HCT116 (cell line): ENCODE results near the gene SLC66A3. TPM values are rescaled to one million over a fixed set of nuclear protein-coding genes. Genes with fewer than 3 reads are reported as not detected.

Experiments used
- ATAC-seq: fragments of 200-7000 bp; cut with Tn5 transposase; 2 replicates; pipeline ENCODE4 v1.9.1; 2020; ENCODE audit warnings: mild to moderate bottlenecking, moderate library complexity
- BruUV-seq: library from RNA; stranded (reverse); fragments of 400-500 nt; replicated peaks from 2 replicates; lab custom pipeline; 2021; lab: Mats Ljungman, UMichigan
- CTCF ChIA-PET: fragments of 300-600 bp; sonication (Branson Sonifier 250); formaldehyde crosslinking; loops from one replicate; lab custom pipeline; 2021; ENCODE audit warnings: antibody characterized with exemption; lab: Charles Lee
- POLR2A ChIA-PET: fragments of 300-600, 350-600 bp; sonication (Branson Sonifier 250); formaldehyde crosslinking; loops from one replicate; lab custom pipeline; 2021; ENCODE audit warnings: antibody characterized with exemption; lab: Charles Lee
- RAD21 ChIA-PET, 2 experiments: fragments of 300-600 bp; sonication (Branson Sonifier 250); formaldehyde crosslinking; loops; one replicate each; lab custom pipeline; 2023; ENCODE audit warnings: low total read pairs in 2 of 2; ENCODE audit not compliant: uncharacterized antibody in 2 of 2, unreplicated experiment in 2 of 2, low non-redundant PET in 1 of 2; lab: Charles Lee
- DNase-seq: peaks from one replicate; pipeline ENCODE4 v3.0.0-alpha.2; 2010; ENCODE audit warnings: low read depth, low spot score
- H2AFZ ChIP-seq: fragments of 200-600 bp; shearing (Covaris generic), sonication (generic); 2 replicates; pipeline ENCODE4 v1.6.1; 2017; ENCODE audit warnings: low read depth, mixed run types, mixed read lengths, antibody characterized with exemption, low read length; ENCODE audit not compliant: poor library complexity, severe bottlenecking
- H3K27ac ChIP-seq: 2 replicates; pipeline ENCODE4 v1.5.1; 2012; ENCODE audit warnings: low read depth, low read length
- H3K27me3 ChIP-seq: fragments of 200-600 bp; sonication (generic); 2 replicates; pipeline ENCODE4 v1.6.1; 2016; ENCODE audit warnings: mixed run types, low read length, mixed read lengths; ENCODE audit not compliant: insufficient read depth
- H3K36me3 ChIP-seq, 2 experiments: fragments of 200-500 bp in 1 of 2; fragments of 200-600 bp in 1 of 2; sonication (Bioruptor generic) in 1 of 2; sonication (generic) in 1 of 2; 2 replicates each; pipeline versions ENCODE4 v1.5.1 to v1.6.1; 2014 to 2016; ENCODE audit warnings: low read length in 2 of 2, inconsistent platforms in 1 of 2, mixed read lengths in 1 of 2, mixed run types in 1 of 2; ENCODE audit not compliant: insufficient read depth in 2 of 2, control insufficient read depth in 1 of 2
- H3K4me1 ChIP-seq, 2 experiments: fragments of 200-600 bp in 1 of 2; sonication (generic) in 1 of 2; 2 replicates each; pipeline versions ENCODE4 v1.5.1 to v1.6.1; 2012 to 2017; ENCODE audit warnings: low read length in 2 of 2, inconsistent platforms in 1 of 2, mild to moderate bottlenecking in 1 of 2, mixed read lengths in 1 of 2, mixed run types in 1 of 2, moderate library complexity in 1 of 2; ENCODE audit not compliant: insufficient read depth in 2 of 2, control insufficient read depth in 1 of 2
- H3K4me2 ChIP-seq: fragments of 200-600 bp; sonication (generic); 2 replicates; pipeline ENCODE4 v1.6.1; 2017; ENCODE audit warnings: mixed run types, low read length, mixed read lengths
- H3K4me3 ChIP-seq, 2 experiments: fragments of 200-600 bp in 1 of 2; sonication (generic) in 1 of 2; replicated peaks in 1 of 2; 2 replicates each; pipeline ENCODE4 v1.5.1; 2011 to 2016; ENCODE audit warnings: low read length in 2 of 2, control low read depth in 1 of 2, low read depth in 1 of 2, mild to moderate bottlenecking in 1 of 2, mixed read lengths in 1 of 2, mixed run types in 1 of 2
- H3K79me2 ChIP-seq: fragments of 200-600 bp; sonication (generic); 2 replicates; pipeline ENCODE4 v1.6.1; 2017; ENCODE audit warnings: mild to moderate bottlenecking, mixed run types, low read length, moderate library complexity, mixed read lengths; ENCODE audit not compliant: insufficient read depth
- H3K9ac ChIP-seq: fragments of 200-600 bp; sonication (generic); 2 replicates; pipeline ENCODE4 v1.6.1; 2016; ENCODE audit warnings: low read length, mixed read lengths
- H3K9me2 ChIP-seq: fragments of 200-600 bp; sonication (generic), shearing (Covaris generic); 2 replicates; pipeline ENCODE4 v1.6.1; 2017; ENCODE audit warnings: mixed run types, mild to moderate bottlenecking, moderate library complexity; ENCODE audit not compliant: insufficient read depth
- H3K9me3 ChIP-seq, 2 experiments: fragments of 200-500 bp in 1 of 2; fragments of 200-600 bp in 1 of 2; sonication (Bioruptor generic) in 1 of 2; sonication (generic) in 1 of 2; 2 replicates each; pipeline ENCODE4 v1.6.1; 2014 to 2017; ENCODE audit warnings: low read length in 2 of 2, mixed read lengths in 2 of 2, inconsistent platforms in 1 of 2, low read depth in 1 of 2, mild to moderate bottlenecking in 1 of 2, mixed run types in 1 of 2, moderate library complexity in 1 of 2; ENCODE audit not compliant: control insufficient read depth in 1 of 2, insufficient read depth in 1 of 2
- H4K20me1 ChIP-seq: fragments of 200-600 bp; sonication (generic), shearing (Covaris generic); 2 replicates; pipeline ENCODE4 v1.6.1; 2017; ENCODE audit warnings: mixed run types, mild to moderate bottlenecking, moderate library complexity; ENCODE audit not compliant: insufficient read depth
- CEBPB ChIP-seq: IDR thresholded peaks from 2 replicates; pipeline ENCODE4 v1.6.1; 2012; ENCODE audit warnings: low read depth
- ELF1 ChIP-seq: IDR thresholded peaks from 2 replicates; pipeline ENCODE4 v1.6.1; 2012; ENCODE audit warnings: low read depth, borderline replicate concordance
- FOSL1 ChIP-seq: IDR thresholded peaks from 2 replicates; pipeline ENCODE4 v1.6.1; 2012; ENCODE audit warnings: low read depth
- POLR2A ChIP-seq: IDR thresholded peaks from 2 replicates; pipeline ENCODE4 v1.7.0; 2011; ENCODE audit warnings: borderline replicate concordance; ENCODE audit not compliant: insufficient read depth, insufficient read length; ENCODE audit errors: extremely low read depth
- POLR2AphosphoS5 ChIP-seq: IDR thresholded peaks from 2 replicates; pipeline ENCODE4 v1.6.1; 2011; ENCODE audit warnings: mild to moderate bottlenecking, low read depth, low read length, moderate library complexity
- RAD21 ChIP-seq: IDR thresholded peaks from 2 replicates; pipeline ENCODE4 v1.6.1; 2012; ENCODE audit warnings: low read depth, mild to moderate bottlenecking
- SP1 ChIP-seq: IDR thresholded peaks from 2 replicates; pipeline ENCODE4 v1.6.1; 2012; ENCODE audit warnings: low read depth
- TCF7L2 ChIP-seq: IDR thresholded peaks from 2 replicates; pipeline ENCODE4 v1.7.0; 2011; ENCODE audit warnings: borderline replicate concordance, inconsistent platforms; ENCODE audit not compliant: insufficient read depth, insufficient read length; ENCODE audit errors: extremely low read depth
- YY1 ChIP-seq: IDR thresholded peaks from 2 replicates; pipeline ENCODE4 v1.6.1; 2011; ENCODE audit warnings: low read length, low read depth, moderate library complexity, mild to moderate bottlenecking; ENCODE audit not compliant: insufficient replicate concordance; ENCODE audit errors: extremely low read depth
- intact Hi-C: fragments of 100-400 bp; cut with micrococcal nuclease; formaldehyde crosslinking; loops from 2 replicates; pipeline ENCODE4 v1.10.0; 2022
- total RNA-seq: library from RNA; stranded (reverse); gene quantifications from one replicate; pipeline ENCODE4 v1.2.1, GENCODE V29; 2021; ENCODE audit not compliant: unreplicated experiment

SLC66A3 gene
- total RNA-seq, 1 experiment from 2014 or later, result 15.9 TPM

DNA sequence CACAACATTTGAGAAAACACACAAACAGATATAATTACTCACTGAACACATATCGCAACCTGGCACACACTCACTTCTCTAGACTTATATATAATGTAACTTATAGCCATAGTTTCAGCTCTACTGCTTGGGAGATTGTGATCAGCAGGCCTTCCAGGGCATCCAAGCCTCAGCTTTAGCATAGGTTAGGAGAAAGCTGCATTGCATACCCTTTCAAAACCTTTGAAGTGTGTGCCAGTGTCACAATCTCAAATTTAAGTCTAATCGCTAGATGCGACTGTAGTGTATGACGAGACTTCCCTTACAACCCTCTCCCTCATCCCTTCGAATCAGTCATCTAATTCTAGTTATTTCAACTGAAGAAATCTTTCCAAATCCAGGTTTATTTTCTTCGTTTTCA lies 30.9 kb downstream of the SLC66A3 start:
- no peak overlapping the region for H3K4me3 ChIP-seq
- no TSS peak for BruUV-seq
- peaks cover 0 to 9% of the 10 kb centered on the region in 2 experiments; a peak in 2 of 4 replicates for H3K4me1 ChIP-seq
- no peaks in the 10 kb centered on the region for H4K20me1 ChIP-seq
- ChIA-PET RAD21 (no interaction called here), POLR2A (no interaction called here), CTCF (no interaction called here)
- H2AFZ ChIP-seq, result no peak overlapping the region
- no peak overlapping the region for H3K4me2 ChIP-seq
- no peaks in the 10 kb centered on the region for H3K9me2 ChIP-seq
- H3K9me3 ChIP-seq, result no peaks in the 10 kb centered on the region
- H3K36me3 ChIP-seq, result peaks cover 4 to 15% of the 10 kb centered on the region in 2 experiments; a peak in 3 of 4 replicates
- H3K79me2 ChIP-seq, result no peaks in the 10 kb centered on the region
- ATAC-seq (no peak), DNase-seq (no peak)
- intact Hi-C loops, result no loop called here
- TF ChIP-seq TCF7L2 (no peak), ELF1 (no peak), SP1 (no peak), CEBPB (no peak), FOSL1 (no peak), RAD21 (no peak), POLR2AphosphoS5 (no peak), POLR2A (no peak)
- no peak overlapping the region for H3K27ac ChIP-seq
- H3K27me3 ChIP-seq, result no peaks in the 10 kb centered on the region
- no peak overlapping the region for H3K9ac ChIP-seq

DNA sequence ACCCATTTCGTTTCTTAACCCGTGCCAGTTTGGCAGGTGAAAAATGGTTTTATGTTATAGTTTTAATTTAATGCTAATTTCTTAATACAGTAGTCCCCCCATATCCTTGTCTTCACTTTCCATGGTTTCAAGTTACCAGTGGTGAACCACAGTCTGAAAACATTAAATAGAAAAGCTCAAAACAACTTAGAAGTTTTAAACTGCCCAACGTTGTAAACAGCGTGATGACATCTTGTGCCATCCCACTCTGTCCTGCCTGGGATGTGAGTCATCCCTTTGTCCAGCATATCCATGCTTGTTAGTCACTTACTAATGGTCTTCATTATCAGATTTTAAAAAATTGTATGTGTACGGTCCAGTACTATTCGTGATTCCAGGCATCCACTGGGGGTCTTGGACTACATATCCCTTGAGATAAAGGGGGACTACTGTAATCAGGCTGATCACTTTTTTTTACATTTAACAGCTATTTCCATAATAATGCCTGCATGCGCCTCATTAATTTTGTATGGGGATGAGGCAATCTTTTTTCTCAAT lies 31.9 kb downstream of the SLC66A3 start:
- Histone ChIP-seq H3K9me3 (no peaks in the 10 kb centered on the region), H3K4me1 (peaks cover 0 to 9% of the 10 kb centered on the region in 2 experiments; a peak in 2 of 4 replicates), H3K36me3 (peaks cover 4 to 14% of the 10 kb centered on the region in 2 experiments; a peak in 3 of 4 replicates), H3K4me2 (peak overlapping the region; percentile 15; the same call in 1 of the 2 replicates), H4K20me1 (no peaks in the 10 kb centered on the region), H3K79me2 (no peaks in the 10 kb centered on the region), H3K27ac (no peak overlapping the region), H3K27me3 (no peaks in the 10 kb centered on the region), H3K4me3 (no peak overlapping the region), H3K9ac (no peak overlapping the region), H2AFZ (no peak overlapping the region), H3K9me2 (no peaks in the 10 kb centered on the region)
- intact Hi-C loops, result no loop called here
- RAD21 ChIA-PET, result no interaction called here
- DNase-seq (peak; percentile 36), ATAC-seq (peak; percentile 54; the same call in 1 of the 2 replicates)
- CTCF ChIA-PET, result interaction anchor here (0.6 kb wide), 1 partner anchor 61 kb away, joined by 3 read pairs; no protein-coding TSS in a partner anchor
- BruUV-seq, result no TSS peak
- TF ChIP-seq YY1, result no peak
- peak; percentile 72 for TF ChIP-seq FOSL1
- peak; percentile 53; the same call in 1 of the 2 replicates for TF ChIP-seq CEBPB
- POLR2A ChIA-PET, result no interaction called here
